RWPE2 (cell line): ENCODE data around the gene IGFBPL1.
A peak's percentile ranks its signal among the peaks of the same experiment; 100 is the strongest.

Experiments
- ATAC-seq: fragments of 200-7000 bp; cut with Tn5 transposase; 3 replicates; pipeline ENCODE4 v1.9.1; 2021; ENCODE audit warnings: low read depth
- DNase-seq: peaks from one replicate; pipeline ENCODE4 v3.0.0-alpha.2; 2020; ENCODE audit warnings: low spot score
- H3K27ac ChIP-seq: fragments of 450-650 bp; 2 replicates; pipeline ENCODE4 v1.5.1; 2017; ENCODE audit warnings: mild to moderate bottlenecking; ENCODE audit not compliant: poor library complexity, severe bottlenecking
- H3K27me3 ChIP-seq: fragments of 250-450 bp; sonication (Bioruptor Pico); 2 replicates; pipeline ENCODE4 v1.5.1; 2021; ENCODE audit warnings: mild to moderate bottlenecking, moderate library complexity; ENCODE audit not compliant: insufficient read depth, poor library complexity, severe bottlenecking
- H3K36me3 ChIP-seq: fragments of 250-450 bp; sonication (Bioruptor Pico); 2 replicates; pipeline ENCODE4 v1.5.1; 2020; ENCODE audit warnings: low read depth, mild to moderate bottlenecking, moderate library complexity
- H3K4me1 ChIP-seq: fragments of 250-450 bp; sonication (Bioruptor Pico); 2 replicates; pipeline ENCODE4 v1.5.1; 2021; ENCODE audit warnings: mild to moderate bottlenecking, moderate library complexity; ENCODE audit not compliant: insufficient read depth, poor library complexity, severe bottlenecking
- H3K4me3 ChIP-seq: fragments of 250-450 bp; sonication (Bioruptor Pico); 2 replicates; pipeline ENCODE4 v1.5.1; 2021; ENCODE audit warnings: mild to moderate bottlenecking, moderate library complexity; ENCODE audit not compliant: severe bottlenecking
- H3K9me3 ChIP-seq: fragments of 250-450 bp; sonication (Bioruptor Pico); 2 replicates; pipeline ENCODE4 v1.5.1; 2021; ENCODE audit warnings: mild to moderate bottlenecking, moderate library complexity; ENCODE audit not compliant: severe bottlenecking
- TF ChIP-seq, protein P1 (sequence below): fragments of 450-650 bp; IDR thresholded peaks from one replicate; pipeline ENCODE4 v1.5.1; 2017; ENCODE audit warnings: mild to moderate bottlenecking, moderate library complexity; ENCODE audit not compliant: poor library complexity, severe bottlenecking

The IGFBPL1 gene

DNA sequence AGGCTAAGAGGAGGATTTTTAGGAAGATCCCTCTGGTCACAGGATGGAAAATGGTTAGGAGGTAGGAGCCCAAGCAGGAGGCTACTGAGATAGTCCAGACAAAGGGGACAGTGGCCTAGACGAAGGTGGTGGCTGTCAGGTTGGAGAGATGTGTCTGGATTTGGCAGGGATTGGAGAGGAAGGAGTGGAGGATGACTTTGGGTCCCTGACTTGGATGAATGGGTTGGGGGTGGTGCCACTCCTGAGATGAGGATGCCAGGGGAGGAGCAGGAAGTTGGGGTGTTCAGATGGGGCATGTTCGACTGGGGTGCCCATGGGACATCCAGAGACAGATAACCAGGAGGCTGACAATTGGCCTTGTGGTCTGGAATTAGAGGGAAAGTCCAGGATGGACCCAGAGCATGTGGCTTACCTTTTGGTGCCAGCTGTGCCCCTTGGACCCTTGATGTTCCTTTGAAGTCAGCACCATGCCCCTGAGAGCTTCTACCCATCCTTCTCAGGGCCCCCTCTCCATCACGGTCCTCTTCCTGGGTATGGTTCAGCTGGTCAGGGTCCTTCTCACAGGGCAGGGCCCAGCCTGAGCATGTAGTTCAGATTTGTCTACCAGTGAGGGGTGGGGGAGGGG, 15.1 kb upstream of the IGFBPL1 start:
- Histone ChIP-seq H3K27me3 (no peaks in the 10 kb centered on the region), H3K4me1 (peaks cover 24% of the 10 kb centered on the region), H3K27ac (no peak overlapping the region), H3K4me3 (no peak overlapping the region), H3K9me3 (no peaks in the 10 kb centered on the region), H3K36me3 (no peaks in the 10 kb centered on the region)
- ATAC-seq (no peak), DNase-seq (no peak)
- TF ChIP-seq, protein P1, sequence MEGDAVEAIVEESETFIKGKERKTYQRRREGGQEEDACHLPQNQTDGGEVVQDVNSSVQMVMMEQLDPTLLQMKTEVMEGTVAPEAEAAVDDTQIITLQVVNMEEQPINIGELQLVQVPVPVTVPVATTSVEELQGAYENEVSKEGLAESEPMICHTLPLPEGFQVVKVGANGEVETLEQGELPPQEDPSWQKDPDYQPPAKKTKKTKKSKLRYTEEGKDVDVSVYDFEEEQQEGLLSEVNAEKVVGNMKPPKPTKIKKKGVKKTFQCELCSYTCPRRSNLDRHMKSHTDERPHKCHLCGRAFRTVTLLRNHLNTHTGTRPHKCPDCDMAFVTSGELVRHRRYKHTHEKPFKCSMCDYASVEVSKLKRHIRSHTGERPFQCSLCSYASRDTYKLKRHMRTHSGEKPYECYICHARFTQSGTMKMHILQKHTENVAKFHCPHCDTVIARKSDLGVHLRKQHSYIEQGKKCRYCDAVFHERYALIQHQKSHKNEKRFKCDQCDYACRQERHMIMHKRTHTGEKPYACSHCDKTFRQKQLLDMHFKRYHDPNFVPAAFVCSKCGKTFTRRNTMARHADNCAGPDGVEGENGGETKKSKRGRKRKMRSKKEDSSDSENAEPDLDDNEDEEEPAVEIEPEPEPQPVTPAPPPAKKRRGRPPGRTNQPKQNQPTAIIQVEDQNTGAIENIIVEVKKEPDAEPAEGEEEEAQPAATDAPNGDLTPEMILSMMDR, result no peak

DNA sequence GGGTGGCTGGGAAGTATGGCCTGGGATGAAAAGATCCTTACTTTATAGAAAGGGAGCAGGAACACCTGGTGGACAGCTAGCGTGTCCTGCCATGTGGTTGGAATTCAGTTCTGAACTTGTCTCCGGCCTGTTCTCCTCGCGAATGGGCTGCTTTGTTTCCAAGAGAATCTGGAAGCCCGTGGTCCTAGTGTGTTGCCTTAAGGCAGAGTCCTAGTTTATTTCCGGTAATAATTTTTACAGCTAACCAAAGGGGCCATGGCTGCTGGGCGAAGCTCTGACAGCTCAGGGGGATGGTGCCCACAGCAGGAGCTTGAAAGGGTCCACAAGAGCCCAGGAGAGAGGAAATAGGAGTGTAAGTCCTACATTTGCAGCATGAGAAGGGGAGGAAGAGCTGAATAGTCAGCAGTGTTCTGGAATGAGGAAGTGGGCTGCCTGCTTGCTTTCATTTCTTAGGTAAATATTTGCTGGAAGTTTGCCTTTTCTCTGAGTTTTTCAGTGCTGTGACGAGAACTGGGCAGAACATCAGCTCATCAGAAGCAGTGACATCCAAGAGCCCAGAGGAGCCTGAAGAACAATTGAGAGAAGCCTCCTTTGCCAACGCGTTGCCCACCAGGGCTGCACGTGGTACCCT, 13.1 kb upstream of the IGFBPL1 start:
- H3K36me3 ChIP-seq, result no peaks in the 10 kb centered on the region
- no peak for DNase-seq
- TF ChIP-seq, protein P1, result no peak
- H3K4me3 ChIP-seq, result no peak overlapping the region
- H3K4me1 ChIP-seq, result peaks cover 6% of the 10 kb centered on the region
- peak overlapping the region; percentile 27 for H3K27ac ChIP-seq
- ATAC-seq, result peak; percentile 66
- no peaks in the 10 kb centered on the region for H3K9me3 ChIP-seq
- no peaks in the 10 kb centered on the region for H3K27me3 ChIP-seq

DNA sequence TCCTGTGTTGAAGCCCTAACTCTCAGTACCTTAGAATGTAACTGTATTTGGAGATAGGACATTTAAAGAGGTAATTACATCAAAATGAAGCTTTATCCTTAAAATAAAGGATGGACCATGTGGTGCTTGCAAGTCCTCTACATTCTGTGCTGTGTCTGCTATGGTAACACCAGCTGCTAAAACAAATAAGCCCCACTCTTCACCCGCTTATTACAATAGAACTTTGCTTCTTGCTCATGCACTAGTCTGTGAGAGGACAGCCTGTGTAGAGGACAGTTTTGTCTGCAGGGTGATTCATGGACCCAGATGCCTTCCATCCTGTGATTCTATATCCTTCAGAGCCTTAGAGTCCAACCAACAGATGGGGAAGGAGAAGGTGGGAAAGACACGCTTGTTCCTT, 12.5 kb upstream of the IGFBPL1 start:
- TF ChIP-seq, protein P1, result no peak
- ATAC-seq (no peak), DNase-seq (no peak)
- Histone ChIP-seq H3K4me3 (no peak overlapping the region), H3K36me3 (no peaks in the 10 kb centered on the region), H3K9me3 (no peaks in the 10 kb centered on the region), H3K27me3 (no peaks in the 10 kb centered on the region), H3K27ac (no peak overlapping the region), H3K4me1 (peaks cover 6% of the 10 kb centered on the region)

DNA sequence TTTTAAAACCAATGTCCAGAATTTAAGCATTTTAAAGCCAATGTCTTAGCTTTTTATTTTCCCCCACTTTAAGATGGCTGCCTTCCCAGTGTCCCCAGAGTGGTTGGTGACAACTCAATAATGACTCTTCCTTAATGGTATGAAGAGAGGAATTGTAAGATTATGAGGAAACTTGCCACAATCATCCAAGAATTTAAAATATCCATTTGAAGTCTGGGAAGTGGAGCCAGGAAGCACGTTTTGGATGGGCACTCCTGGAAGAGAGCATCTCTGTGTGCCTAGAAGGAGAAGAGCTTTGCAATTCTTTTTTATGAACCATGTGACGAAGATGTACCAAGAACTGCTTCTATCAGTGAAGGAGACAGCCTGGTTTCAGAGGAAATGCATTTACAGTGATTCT, 11.3 kb upstream of the IGFBPL1 start:
- Histone ChIP-seq H3K36me3 (no peaks in the 10 kb centered on the region), H3K27ac (no peak overlapping the region), H3K9me3 (no peaks in the 10 kb centered on the region), H3K4me3 (no peak overlapping the region), H3K4me1 (peaks cover 6% of the 10 kb centered on the region), H3K27me3 (no peaks in the 10 kb centered on the region)
- ATAC-seq (no peak), DNase-seq (no peak)
- TF ChIP-seq, protein P1, result no peak

DNA sequence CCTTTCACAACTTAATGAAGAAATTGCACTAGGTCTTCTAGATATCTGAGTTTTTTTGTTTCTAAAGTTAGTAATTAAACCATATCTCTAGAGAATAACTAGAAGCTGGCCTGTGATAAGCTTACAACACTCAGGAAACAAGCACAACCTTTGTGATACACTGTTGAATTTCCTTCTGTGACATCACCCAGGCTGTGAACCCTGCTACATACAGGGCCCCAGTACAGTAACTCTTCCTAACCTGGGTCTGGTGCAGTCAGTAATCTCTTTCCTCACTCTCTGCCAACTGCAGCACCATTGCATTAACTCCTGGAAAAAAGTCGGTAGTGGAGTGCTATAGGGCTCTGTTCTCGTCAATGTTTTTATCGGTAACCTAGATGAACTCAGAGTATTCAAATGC, 10.6 kb upstream of the IGFBPL1 start:
- Histone ChIP-seq H3K4me1 (peaks cover 6% of the 10 kb centered on the region), H3K27ac (no peak overlapping the region), H3K9me3 (no peaks in the 10 kb centered on the region), H3K27me3 (no peaks in the 10 kb centered on the region), H3K36me3 (no peaks in the 10 kb centered on the region), H3K4me3 (no peak overlapping the region)
- DNase-seq (no peak), ATAC-seq (no peak)
- TF ChIP-seq, protein P1, result no peak
